ENCODE data around the gene GINS2.
A peak's percentile ranks its signal among the peaks of the same experiment; 100 is the strongest.

The GINS2 gene

GRCh38 chr16:85678016-85678415 lies 10.7 kb downstream of the GINS2 start:
- TF ChIP-seq CTCF (conservative IDR thresholded peaks at IDR 0.05; ENCODE audit: low read length), result no peak
- H3K4me3 ChIP-seq (ENCODE audit: low read length), result no peak overlapping the region
- DNase-seq (ENCODE audit: low read depth), result no peak

- DNase-seq (ENCODE audit: low read depth), result no peak
Measured at GRCh38 chr16:85677383-85677967, 11.3 kb downstream of the GINS2 start.

GRCh38 chr16:85676466-85676865 lies 12.3 kb downstream of the GINS2 start:
- DNase-seq (ENCODE audit: low read depth), result no peak
- TF ChIP-seq CTCF (conservative IDR thresholded peaks at IDR 0.05; ENCODE audit: low read length), result no peak
- no peak overlapping the region for H3K4me3 ChIP-seq (ENCODE audit: low read length)

More at GRCh38 chr16:85677383-85677967, 11.3 kb downstream of the GINS2 start:
- no peak overlapping the region for H3K4me3 ChIP-seq (ENCODE audit: low read length)
- TF ChIP-seq CTCF (conservative IDR thresholded peaks at IDR 0.05; ENCODE audit: low read length), result no peak

- DNase-seq (ENCODE audit: low read depth), result peak; percentile 31
- peak; percentile 55 for TF ChIP-seq CTCF (conservative IDR thresholded peaks at IDR 0.05; ENCODE audit: low read length)
- H3K4me3 ChIP-seq (ENCODE audit: low read length), result no peak overlapping the region
Measured at GRCh38 chr16:85675251-85675874, 13.4 kb downstream of the GINS2 start.

GRCh38 chr16:85674828-85675227 lies 13.9 kb downstream of the GINS2 start:
- TF ChIP-seq CTCF (conservative IDR thresholded peaks at IDR 0.05; ENCODE audit: low read length), result no peak
- no peak for DNase-seq (ENCODE audit: low read depth)
- no peak overlapping the region for H3K4me3 ChIP-seq (ENCODE audit: low read length)

- H3K4me3 ChIP-seq (ENCODE audit: low read length), result no peak overlapping the region
- TF ChIP-seq CTCF (conservative IDR thresholded peaks at IDR 0.05; ENCODE audit: low read length), result no peak
- no peak for DNase-seq (ENCODE audit: low read depth)
Measured at GRCh38 chr16:85674418-85674755, 14.4 kb downstream of the GINS2 start.
